ENCODE data around the gene AFF3. TPM values are rescaled to one million over a fixed set of nuclear protein-coding genes. Genes with fewer than 3 reads are reported as not detected.

Gene AFF3
- total and polyA plus RNA-seq, 12 donors, result 0.39 to 16.9 (median 7.0) TPM

- Histone ChIP-seq H3K9me3 (peaks cover 0 to 7% (median 0%) of the 10 kb centered on the region in 11 donors), H3K4me1 (peaks cover 0 to 5% (median 3%) of the 10 kb centered on the region in 9 donors), H3K27me3 (no peaks in the 10 kb centered on the region), H3K27ac (no peak overlapping the region), H3K4me3 (no peak overlapping the region), H3K36me3 (no peaks in the 10 kb centered on the region)
- 89 to 91% methylated on average over 4 of the region's 4 CpGs for WGBS, 2 donors
- intact Hi-C loops (cut with DNase I), result no loop called here
- ATAC-seq, result no peak
- no peak for DNase-seq
- no peak for TF ChIP-seq CTCF (IDR thresholded peaks at IDR 0.05)
Measured at GRCh38 chr2:100060875-100061274, 81.5 kb downstream of the AFF3 start.

- H3K27ac ChIP-seq, result no peak overlapping the region
- no peaks in the 10 kb centered on the region for H3K36me3 ChIP-seq
- no peaks in the 10 kb centered on the region for H3K4me1 ChIP-seq
- no peak for TF ChIP-seq CTCF (IDR thresholded peaks at IDR 0.05)
- intact Hi-C loops (cut with DNase I), result no loop called here
- H3K27me3 ChIP-seq, result no peaks in the 10 kb centered on the region
- H3K9me3 ChIP-seq, result peaks cover 0 to 7% (median 0%) of the 10 kb centered on the region in 11 donors
- H3K4me3 ChIP-seq, result no peak overlapping the region
- DNase-seq, result no peak
- no peak for ATAC-seq
- 83 to 84% methylated on average over 4 of the region's 4 CpGs for WGBS, 2 donors
Measured at GRCh38 chr2:100059638-100060037, 82.8 kb downstream of the AFF3 start.

- no peaks in the 10 kb centered on the region for H3K36me3 ChIP-seq
- ATAC-seq (no peak), DNase-seq (no peak)
- TF ChIP-seq CTCF (IDR thresholded peaks at IDR 0.05), result no peak
- no peak overlapping the region for H3K27ac ChIP-seq
- H3K4me1 ChIP-seq, result no peaks in the 10 kb centered on the region
- H3K9me3 ChIP-seq, result peaks cover 0 to 3% (median 0%) of the 10 kb centered on the region in 11 donors
- H3K27me3 ChIP-seq, result no peaks in the 10 kb centered on the region
- intact Hi-C loops (cut with DNase I), result no loop called here
- no peak overlapping the region for H3K4me3 ChIP-seq
Measured at GRCh38 chr2:100057901-100058261, 84.5 kb downstream of the AFF3 start.

GRCh38 chr2:100054426-100054825 is 88.0 kb downstream of the AFF3 start:
- Histone ChIP-seq H3K27me3 (no peaks in the 10 kb centered on the region), H3K36me3 (no peaks in the 10 kb centered on the region), H3K9me3 (no peaks in the 10 kb centered on the region), H3K4me3 (no peak overlapping the region), H3K27ac (no peak overlapping the region), H3K4me1 (no peaks in the 10 kb centered on the region)
- TF ChIP-seq CTCF (IDR thresholded peaks at IDR 0.05), result no peak
- intact Hi-C loops (cut with DNase I), result no loop called here
- ATAC-seq, result no peak
- 90 to 97% methylated on average over 2 of the region's 2 CpGs for WGBS, 2 donors
- DNase-seq, result no peak
